ENCODE data around the gene NFATC3. TPM values are rescaled to one million over a fixed set of nuclear protein-coding genes. Genes with fewer than 3 reads are reported as not detected.

NFATC3 gene
- total RNA-seq, 1 experiment from 2014 or later, result 22.9 TPM

DNA sequence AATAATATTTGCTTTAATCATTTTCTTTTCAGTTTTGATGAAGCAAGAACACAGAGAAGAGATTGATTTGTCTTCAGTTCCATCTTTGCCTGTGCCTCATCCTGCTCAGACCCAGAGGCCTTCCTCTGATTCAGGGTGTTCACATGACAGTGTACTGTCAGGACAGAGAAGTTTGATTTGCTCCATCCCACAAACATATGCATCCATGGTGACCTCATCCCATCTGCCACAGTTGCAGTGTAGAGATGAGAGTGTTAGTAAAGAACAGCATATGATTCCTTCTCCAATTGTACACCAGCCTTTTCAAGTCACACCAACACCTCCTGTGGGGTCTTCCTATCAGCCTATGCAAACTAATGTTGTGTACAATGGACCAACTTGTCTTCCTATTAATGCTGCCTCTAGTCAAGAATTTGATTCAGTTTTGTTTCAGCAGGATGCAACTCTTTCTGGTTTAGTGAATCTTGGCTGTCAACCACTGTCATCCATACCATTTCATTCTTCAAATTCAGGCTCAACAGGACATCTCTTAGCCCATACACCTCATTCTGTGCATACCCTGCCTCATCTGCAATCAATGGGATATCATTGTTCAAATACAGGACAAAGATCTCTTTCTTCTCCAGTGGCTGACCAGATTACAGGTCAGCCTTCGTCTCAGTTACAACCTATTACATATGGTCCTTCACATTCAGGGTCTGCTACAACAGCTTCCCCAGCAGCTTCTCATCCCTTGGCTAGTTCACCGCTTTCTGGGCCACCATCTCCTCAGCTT, 105.8 kb downstream of the NFATC3 start:
- H3K36me3 ChIP-seq (replicated peaks; ENCODE audit: control insufficient read depth, insufficient read depth, low read length), result peaks cover 7% of the 10 kb centered on the region; the same call in 1 of the 2 replicates
- H3K27me3 ChIP-seq (ENCODE audit: control insufficient read depth, insufficient read depth, low read length), result no peaks in the 10 kb centered on the region
- no peak overlapping the region for H3K4me3 ChIP-seq (ENCODE audit: insufficient read depth, low read depth, low read length)
- no peak for DNase-seq

DNA sequence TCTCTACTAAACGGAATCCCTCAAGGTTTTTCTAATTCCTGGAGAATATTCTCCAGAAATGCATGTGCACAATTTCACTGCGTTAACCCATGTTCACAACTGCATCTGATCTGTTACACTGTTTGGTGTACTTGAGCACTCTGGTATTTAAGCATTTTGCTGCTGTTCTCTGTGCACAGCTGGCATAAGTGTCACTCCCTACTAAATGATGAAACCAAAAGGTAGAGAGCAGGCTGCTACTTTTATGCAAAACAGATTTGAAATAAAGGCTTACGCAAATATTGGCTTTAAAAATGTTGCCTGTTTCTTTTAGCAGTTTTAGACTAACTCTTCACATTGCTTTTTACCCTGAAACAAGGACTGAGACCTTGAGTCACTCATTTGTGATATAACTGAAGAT, 109.1 kb downstream of the NFATC3 start:
- Histone ChIP-seq H3K36me3 (replicated peaks; ENCODE audit: control insufficient read depth, insufficient read depth, low read length) (peaks cover 7% of the 10 kb centered on the region; the same call in 1 of the 2 replicates), H3K4me3 (ENCODE audit: insufficient read depth, low read depth, low read length) (no peak overlapping the region), H3K27me3 (ENCODE audit: control insufficient read depth, insufficient read depth, low read length) (no peaks in the 10 kb centered on the region)
- DNase-seq, result no peak

DNA sequence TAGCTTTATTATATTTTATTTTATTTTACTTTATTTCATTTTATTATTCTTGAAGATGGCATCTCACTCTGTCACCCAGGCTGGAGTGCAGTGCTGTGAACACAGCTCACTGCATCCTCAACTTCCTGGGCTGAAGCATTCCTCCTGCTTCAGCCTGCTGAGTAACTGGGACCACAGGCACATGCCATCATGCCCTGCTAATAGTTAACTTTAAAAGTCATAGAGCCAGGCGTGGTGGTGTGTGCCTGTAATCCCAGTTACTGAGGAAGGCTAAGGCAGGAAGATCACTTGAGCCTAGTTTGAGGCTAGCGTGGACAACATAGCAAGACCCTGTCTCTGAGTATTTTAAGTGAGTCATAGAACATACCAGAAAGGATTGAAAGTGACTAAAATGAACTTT, 112.1 kb downstream of the NFATC3 start:
- Histone ChIP-seq H3K27me3 (ENCODE audit: control insufficient read depth, insufficient read depth, low read length) (no peaks in the 10 kb centered on the region), H3K36me3 (replicated peaks; ENCODE audit: control insufficient read depth, insufficient read depth, low read length) (no peaks in the 10 kb centered on the region), H3K4me3 (ENCODE audit: insufficient read depth, low read depth, low read length) (no peak overlapping the region)
- DNase-seq, result no peak

DNA sequence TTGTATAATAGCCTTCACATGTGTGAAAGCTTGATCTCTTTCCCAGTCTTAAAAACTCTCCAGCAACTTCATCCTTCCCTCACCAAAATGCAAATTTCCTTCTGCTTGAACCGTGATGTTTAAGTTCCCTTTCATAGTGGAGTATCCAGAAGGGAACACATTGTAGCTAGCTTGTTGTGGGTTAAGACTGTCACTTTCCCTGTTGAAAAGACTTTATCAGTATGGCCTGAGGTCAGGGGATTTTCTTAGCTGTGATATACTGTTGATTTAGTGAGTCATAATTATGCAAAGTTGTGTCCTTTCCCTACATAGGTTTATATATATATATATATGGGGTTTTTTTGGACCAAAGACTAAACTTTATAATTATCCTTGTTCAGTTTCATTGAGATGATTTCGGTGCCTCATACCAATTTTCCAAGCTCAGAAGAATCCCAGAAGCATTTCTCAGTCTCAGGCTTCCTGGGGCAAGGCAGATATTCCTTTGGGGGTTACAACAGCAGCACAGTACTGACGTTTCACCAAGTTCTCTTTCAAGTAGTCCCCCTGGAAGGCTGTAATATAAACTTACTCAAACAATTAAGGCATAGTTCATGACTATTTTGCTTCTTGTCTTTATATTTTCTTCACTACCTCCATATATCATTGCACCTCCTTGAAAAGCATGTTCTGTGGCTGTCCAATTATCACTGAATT, 115.1 kb downstream of the NFATC3 start:
- H3K4me3 ChIP-seq (ENCODE audit: insufficient read depth, low read depth, low read length), result no peak overlapping the region
- no peaks in the 10 kb centered on the region for H3K36me3 ChIP-seq (replicated peaks; ENCODE audit: control insufficient read depth, insufficient read depth, low read length)
- DNase-seq, result no peak
- H3K27me3 ChIP-seq (ENCODE audit: control insufficient read depth, insufficient read depth, low read length), result no peaks in the 10 kb centered on the region

DNA sequence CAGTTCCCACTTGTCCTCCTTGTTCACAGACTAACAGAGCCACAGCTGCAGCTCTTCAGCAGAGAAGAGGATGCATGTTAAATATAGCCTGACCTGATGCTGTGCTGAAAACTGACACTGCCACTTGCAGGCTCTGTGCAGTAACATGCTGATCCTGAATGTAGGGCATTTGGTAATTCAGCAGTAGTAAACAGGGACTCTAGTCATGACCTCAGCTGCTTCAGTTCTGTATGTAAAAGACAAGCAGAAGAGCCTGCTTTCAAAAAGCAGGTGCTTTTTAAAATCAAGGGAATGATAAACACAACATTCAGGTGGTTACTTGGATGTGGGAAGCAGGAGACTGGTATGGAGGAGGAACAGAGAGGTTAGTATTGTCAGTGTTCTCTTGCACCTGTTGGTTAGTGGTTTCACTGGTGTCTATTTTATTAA, 116.9 kb downstream of the NFATC3 start:
- Histone ChIP-seq H3K27me3 (ENCODE audit: control insufficient read depth, insufficient read depth, low read length) (no peaks in the 10 kb centered on the region), H3K4me3 (ENCODE audit: insufficient read depth, low read depth, low read length) (no peak overlapping the region), H3K36me3 (replicated peaks; ENCODE audit: control insufficient read depth, insufficient read depth, low read length) (no peaks in the 10 kb centered on the region)
- DNase-seq, result no peak

DNA sequence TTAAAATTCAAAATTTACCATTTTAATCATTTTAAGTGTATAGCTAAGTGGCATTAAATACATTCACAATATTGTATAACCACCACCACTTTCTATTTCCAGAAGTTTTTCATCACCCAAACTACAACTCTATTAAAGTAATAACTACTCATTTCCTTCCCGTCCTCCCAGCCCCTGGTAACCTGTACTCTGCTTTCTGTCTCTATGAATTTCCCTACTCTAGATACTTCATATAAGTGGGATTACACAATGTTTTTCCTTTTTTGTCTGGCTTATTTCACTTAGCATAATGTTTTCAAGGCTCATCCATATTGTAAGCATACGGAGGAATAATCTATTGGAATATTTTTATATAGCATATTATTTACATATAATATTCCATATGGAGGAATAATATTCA, 121.1 kb downstream of the NFATC3 start:
- H3K27me3 ChIP-seq (ENCODE audit: control insufficient read depth, insufficient read depth, low read length), result no peaks in the 10 kb centered on the region
- H3K4me3 ChIP-seq (ENCODE audit: insufficient read depth, low read depth, low read length), result no peak overlapping the region
- H3K36me3 ChIP-seq (replicated peaks; ENCODE audit: control insufficient read depth, insufficient read depth, low read length), result no peaks in the 10 kb centered on the region
- no peak for DNase-seq

DNA sequence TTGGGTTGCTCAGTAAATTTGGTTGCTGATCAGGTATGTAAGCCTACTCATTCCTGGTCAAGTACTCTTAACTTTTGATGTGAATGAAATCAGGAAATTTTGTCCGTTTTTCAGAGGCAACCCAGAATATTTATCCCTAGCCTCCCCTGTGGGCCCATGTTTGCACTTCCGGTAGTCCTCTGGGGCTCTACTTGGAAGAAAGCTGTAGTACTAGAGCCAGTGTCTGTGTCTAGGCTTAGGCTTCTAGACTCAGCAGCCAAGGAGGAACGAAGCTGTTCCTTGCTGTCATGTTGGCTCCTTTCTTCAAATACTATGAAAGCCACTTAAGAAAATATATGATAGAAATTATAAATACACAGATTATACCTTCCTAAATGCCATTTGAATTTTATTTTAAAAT, 129.6 kb downstream of the NFATC3 start:
- H3K27me3 ChIP-seq (ENCODE audit: control insufficient read depth, insufficient read depth, low read length), result no peaks in the 10 kb centered on the region
- H3K4me3 ChIP-seq (ENCODE audit: insufficient read depth, low read depth, low read length), result no peak overlapping the region
- no peak for DNase-seq

DNA sequence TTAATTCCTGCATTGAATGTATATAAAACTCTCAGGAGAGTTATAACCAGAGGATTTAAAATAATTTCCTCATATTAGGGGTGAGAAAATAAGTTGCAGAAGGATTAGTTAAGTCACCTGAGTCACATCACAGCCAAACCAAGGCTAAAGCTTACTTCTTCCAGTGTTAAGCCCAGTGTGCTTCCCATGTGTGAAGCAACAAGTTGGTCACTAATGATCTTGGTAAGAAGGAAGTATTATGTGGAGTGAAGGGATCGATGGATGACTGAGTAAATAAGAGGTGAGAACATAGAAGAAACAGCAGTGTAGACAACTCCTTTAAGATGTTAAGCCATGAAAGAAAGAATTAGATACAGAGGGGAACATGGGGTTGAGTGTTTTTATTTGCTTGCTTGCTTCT, 130.1 kb downstream of the NFATC3 start:
- Histone ChIP-seq H3K36me3 (replicated peaks; ENCODE audit: control insufficient read depth, insufficient read depth, low read length) (no peaks in the 10 kb centered on the region), H3K4me3 (ENCODE audit: insufficient read depth, low read depth, low read length) (no peak overlapping the region), H3K27me3 (ENCODE audit: control insufficient read depth, insufficient read depth, low read length) (no peaks in the 10 kb centered on the region)
- DNase-seq, result no peak

More for the DNA sequence above, 129.6 kb downstream of the NFATC3 start:
- H3K36me3 ChIP-seq (replicated peaks; ENCODE audit: control insufficient read depth, insufficient read depth, low read length), result no peaks in the 10 kb centered on the region

DNA sequence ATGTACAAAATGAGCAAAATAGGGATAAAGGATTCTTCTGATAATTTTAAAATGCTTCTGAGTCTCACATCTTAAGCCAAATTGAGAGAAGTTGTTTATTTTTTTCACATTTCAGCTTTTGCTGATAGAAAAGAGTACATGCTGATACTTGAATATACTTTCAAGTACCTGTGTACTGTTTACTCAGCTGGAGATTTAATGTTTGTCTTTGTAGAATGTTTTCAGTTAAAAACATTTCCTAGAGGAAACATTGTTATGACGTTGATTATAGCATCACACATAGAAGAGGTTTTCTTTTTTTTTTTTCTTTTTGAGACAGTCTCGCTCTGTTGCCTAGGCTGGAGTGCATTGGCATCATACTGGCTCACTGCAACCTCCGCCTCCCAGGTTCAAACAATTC, 131.1 kb downstream of the NFATC3 start:
- Histone ChIP-seq H3K27me3 (ENCODE audit: control insufficient read depth, insufficient read depth, low read length) (no peaks in the 10 kb centered on the region), H3K4me3 (ENCODE audit: insufficient read depth, low read depth, low read length) (no peak overlapping the region), H3K36me3 (replicated peaks; ENCODE audit: control insufficient read depth, insufficient read depth, low read length) (no peaks in the 10 kb centered on the region)
- no peak for DNase-seq

DNA sequence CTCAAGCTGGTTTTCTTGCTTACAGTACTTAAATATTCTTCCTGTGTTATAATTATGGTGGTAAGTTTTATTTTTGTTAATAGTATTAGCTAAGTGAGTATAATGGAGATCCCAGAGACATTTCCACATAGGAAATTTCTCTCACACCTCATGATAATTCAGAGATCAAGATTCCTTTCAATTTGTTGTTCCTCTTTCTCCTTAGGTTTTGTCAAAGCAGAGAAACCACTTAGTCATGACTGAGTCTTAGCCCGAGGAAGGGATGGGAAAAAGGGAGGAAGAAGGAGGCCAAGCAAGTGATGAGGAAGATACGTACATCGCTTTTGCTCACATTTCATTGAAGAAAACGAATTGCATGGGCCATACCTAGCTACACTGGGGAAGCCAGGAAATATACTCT, 132.3 kb downstream of the NFATC3 start:
- H3K4me3 ChIP-seq (ENCODE audit: insufficient read depth, low read depth, low read length), result no peak overlapping the region
- no peaks in the 10 kb centered on the region for H3K27me3 ChIP-seq (ENCODE audit: control insufficient read depth, insufficient read depth, low read length)
- no peak for DNase-seq
- no peaks in the 10 kb centered on the region for H3K36me3 ChIP-seq (replicated peaks; ENCODE audit: control insufficient read depth, insufficient read depth, low read length)

DNA sequence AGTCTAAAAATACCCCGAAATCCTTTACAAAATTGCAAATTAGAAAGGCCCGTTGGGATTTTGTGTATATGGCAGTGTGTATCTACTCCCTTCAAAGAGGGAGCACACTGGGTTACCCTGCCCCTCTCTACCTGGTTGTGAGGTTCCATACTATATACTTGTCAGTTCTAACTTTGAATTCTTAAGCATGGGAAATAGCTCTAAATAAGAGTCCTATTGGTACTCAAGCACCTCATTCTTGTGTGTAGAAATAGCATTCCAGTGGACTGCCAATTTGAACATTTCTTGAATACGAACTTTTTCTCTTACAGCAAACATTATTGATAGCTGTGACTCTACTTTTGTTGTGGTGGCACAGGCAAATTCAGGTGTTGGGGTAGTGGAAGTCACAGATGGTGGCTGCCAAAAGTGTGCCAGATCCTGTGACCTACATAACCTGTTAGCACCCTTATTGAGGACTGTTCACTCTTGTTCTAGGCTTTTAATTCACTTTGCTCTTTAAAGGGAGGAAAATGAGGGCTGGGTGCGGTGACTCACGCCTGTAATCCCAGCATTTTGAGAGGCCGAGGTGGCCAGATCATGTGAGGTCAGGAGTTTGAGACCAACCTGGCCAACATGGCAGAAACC, 134.7 kb downstream of the NFATC3 start:
- DNase-seq, result no peak
- Histone ChIP-seq H3K27me3 (ENCODE audit: control insufficient read depth, insufficient read depth, low read length) (no peaks in the 10 kb centered on the region), H3K36me3 (replicated peaks; ENCODE audit: control insufficient read depth, insufficient read depth, low read length) (no peaks in the 10 kb centered on the region), H3K4me3 (ENCODE audit: insufficient read depth, low read depth, low read length) (no peak overlapping the region)

DNA sequence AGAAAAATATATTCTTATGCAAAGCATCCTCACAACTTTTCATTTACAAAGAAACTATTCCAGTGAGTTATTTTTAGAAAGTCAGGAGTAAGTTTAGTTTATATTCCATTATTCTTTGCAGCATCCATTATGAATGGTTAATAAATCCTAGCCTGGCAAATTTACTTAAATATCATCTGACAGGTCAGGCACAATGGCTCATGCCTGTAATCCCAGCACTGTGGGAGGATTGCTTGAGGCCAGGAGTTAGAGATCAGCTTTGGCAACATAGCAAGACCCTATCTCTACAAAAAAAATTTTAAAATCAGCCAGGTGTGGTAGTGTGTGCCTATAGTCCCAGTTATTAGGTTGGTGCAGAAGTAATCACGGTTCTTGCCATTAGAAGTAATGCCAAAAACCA, 137.9 kb downstream of the NFATC3 start:
- H3K36me3 ChIP-seq (replicated peaks; ENCODE audit: control insufficient read depth, insufficient read depth, low read length), result no peaks in the 10 kb centered on the region
- no peak for DNase-seq
- H3K27me3 ChIP-seq (ENCODE audit: control insufficient read depth, insufficient read depth, low read length), result no peaks in the 10 kb centered on the region
- H3K4me3 ChIP-seq (ENCODE audit: insufficient read depth, low read depth, low read length), result no peak overlapping the region

DNA sequence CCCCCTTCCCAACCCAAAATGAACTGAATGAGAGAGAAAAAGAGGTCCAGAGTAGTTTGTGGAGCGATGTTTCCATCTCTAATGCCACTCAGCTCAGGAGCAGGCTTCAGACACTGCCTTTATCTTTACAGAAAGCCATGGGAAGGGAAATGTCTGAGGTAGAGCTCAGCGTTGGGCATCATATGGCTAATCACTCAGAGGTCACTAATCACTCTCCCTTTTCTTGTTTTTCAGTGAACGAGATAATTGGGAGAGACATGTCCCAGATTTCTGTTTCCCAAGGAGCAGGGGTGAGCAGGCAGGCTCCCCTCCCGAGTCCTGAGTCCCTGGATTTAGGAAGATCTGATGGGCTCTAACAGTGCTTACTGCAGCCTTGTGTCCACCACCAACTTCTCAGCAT, 140.9 kb downstream of the NFATC3 start:
- H3K36me3 ChIP-seq (replicated peaks; ENCODE audit: control insufficient read depth, insufficient read depth, low read length), result peaks cover 16% of the 10 kb centered on the region

DNA sequence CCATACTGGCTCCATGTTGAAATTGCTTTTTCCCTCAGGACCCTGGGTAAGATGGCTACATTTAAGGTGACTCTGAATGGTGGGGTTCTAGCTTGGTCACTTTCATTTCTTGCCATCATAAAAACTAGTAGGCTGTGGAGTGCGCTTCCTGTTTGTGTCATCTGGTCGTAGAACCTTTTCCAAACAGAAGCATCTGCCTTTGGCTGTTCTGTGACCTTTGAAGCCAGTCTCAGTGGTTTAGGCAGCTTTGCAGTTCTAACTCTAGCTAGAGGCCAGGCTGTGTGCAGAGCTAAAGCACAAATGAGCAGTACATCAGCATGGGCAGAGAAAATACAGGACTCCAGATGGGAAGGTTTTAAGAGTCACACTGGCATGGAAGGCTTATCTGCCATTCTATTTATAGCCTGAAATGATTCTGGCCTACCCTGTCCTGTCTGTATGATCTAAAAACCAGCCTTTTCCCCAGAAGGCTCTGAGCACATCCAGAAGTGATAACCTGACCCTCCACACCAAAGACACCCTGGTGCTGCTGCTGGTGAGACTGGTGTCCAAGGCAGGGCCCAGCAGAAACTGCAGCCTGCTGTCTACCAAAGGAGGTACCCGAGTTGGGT, 142.1 kb downstream of the NFATC3 start:
- no peaks in the 10 kb centered on the region for H3K27me3 ChIP-seq (ENCODE audit: control insufficient read depth, insufficient read depth, low read length)
- DNase-seq, result no peak

More for the DNA sequence above, 140.9 kb downstream of the NFATC3 start:
- Histone ChIP-seq H3K27me3 (ENCODE audit: control insufficient read depth, insufficient read depth, low read length) (no peaks in the 10 kb centered on the region), H3K4me3 (ENCODE audit: insufficient read depth, low read depth, low read length) (no peak overlapping the region)
- no peak for DNase-seq

More for the DNA sequence above, 142.1 kb downstream of the NFATC3 start:
- H3K4me3 ChIP-seq (ENCODE audit: insufficient read depth, low read depth, low read length), result no peak overlapping the region
- H3K36me3 ChIP-seq (replicated peaks; ENCODE audit: control insufficient read depth, insufficient read depth, low read length), result peaks cover 26% of the 10 kb centered on the region
